Left ventricle myocardium inferior (tissue), 1 donor: ENCODE results near the gene PEF1. TPM values are rescaled to one million over a fixed set of nuclear protein-coding genes. Genes with fewer than 3 reads are reported as not detected.

Source experiments
- DNase-seq: peaks from one replicate; pipeline ENCODE4 v3.0.0-alpha.2; 2020
- H3K27ac ChIP-seq: fragments of 200-600 bp; replicated peaks from 2 replicates; pipeline ENCODE4 v1.8.0; 2021
- H3K27me3 ChIP-seq: fragments of 200-600 bp; 2 replicates; pipeline ENCODE4 v1.8.0; 2021; ENCODE audit warnings: low read depth
- H3K36me3 ChIP-seq: fragments of 200-600 bp; 2 replicates; pipeline ENCODE4 v1.8.0; 2021
- H3K4me1 ChIP-seq: fragments of 200-600 bp; 2 replicates; pipeline ENCODE4 v1.8.0; 2021
- H3K4me3 ChIP-seq: fragments of 200-600 bp; 2 replicates; pipeline ENCODE4 v1.8.0; 2021; ENCODE audit warnings: mild to moderate bottlenecking, moderate library complexity
- H3K9me3 ChIP-seq: fragments of 200-600 bp; replicated peaks from 2 replicates; pipeline ENCODE4 v1.8.0; 2021
- intact Hi-C: fragments of 100-400 bp; cut with micrococcal nuclease; formaldehyde crosslinking; loops from one replicate; pipeline ENCODE4 v1.11.0; 2022
- total RNA-seq: library from RNA; stranded (reverse); fragmentation: NEBNext Ultra II Directional; extraction: Animal tissue kit (Norgen Biotek cat#: 25700); gene quantifications from one replicate; pipeline ENCODE4 v1.2.1, GENCODE V29; 2021
- TF ChIP-seq, protein P1 (sequence below): fragments of 200-600 bp; IDR thresholded peaks from 2 replicates; pipeline ENCODE4 v1.8.0; 2021; ENCODE audit warnings: antibody characterized with exemption, mild to moderate bottlenecking, borderline replicate concordance
- donor health status: DM: no; HTN: yes; CAD: no; lungs with severe emphysema.

PEF1 gene
- total RNA-seq, 1 donor from 2014 or later = 36.4 TPM

- Histone ChIP-seq H3K36me3 (no peaks in the 10 kb centered on the region), H3K27me3 (no peaks in the 10 kb centered on the region), H3K27ac (peak overlapping the region; percentile 81), H3K9me3 (no peaks in the 10 kb centered on the region), H3K4me1 (peaks cover 46% of the 10 kb centered on the region), H3K4me3 (no peak overlapping the region)
- intact Hi-C loops = no loop called here
- no peak for DNase-seq
- TF ChIP-seq, protein P1, sequence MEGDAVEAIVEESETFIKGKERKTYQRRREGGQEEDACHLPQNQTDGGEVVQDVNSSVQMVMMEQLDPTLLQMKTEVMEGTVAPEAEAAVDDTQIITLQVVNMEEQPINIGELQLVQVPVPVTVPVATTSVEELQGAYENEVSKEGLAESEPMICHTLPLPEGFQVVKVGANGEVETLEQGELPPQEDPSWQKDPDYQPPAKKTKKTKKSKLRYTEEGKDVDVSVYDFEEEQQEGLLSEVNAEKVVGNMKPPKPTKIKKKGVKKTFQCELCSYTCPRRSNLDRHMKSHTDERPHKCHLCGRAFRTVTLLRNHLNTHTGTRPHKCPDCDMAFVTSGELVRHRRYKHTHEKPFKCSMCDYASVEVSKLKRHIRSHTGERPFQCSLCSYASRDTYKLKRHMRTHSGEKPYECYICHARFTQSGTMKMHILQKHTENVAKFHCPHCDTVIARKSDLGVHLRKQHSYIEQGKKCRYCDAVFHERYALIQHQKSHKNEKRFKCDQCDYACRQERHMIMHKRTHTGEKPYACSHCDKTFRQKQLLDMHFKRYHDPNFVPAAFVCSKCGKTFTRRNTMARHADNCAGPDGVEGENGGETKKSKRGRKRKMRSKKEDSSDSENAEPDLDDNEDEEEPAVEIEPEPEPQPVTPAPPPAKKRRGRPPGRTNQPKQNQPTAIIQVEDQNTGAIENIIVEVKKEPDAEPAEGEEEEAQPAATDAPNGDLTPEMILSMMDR = no peak
Measured at GRCh38 chr1:31651089-31651420, 6.4 kb upstream of the PEF1 start.

GRCh38 chr1:31650161-31651088 is 5.7 kb upstream of the PEF1 start:
- DNase-seq = no peak
- H3K4me1 ChIP-seq = peaks cover 52% of the 10 kb centered on the region
- H3K27me3 ChIP-seq = no peaks in the 10 kb centered on the region
- H3K36me3 ChIP-seq = no peaks in the 10 kb centered on the region
- TF ChIP-seq, protein P1 = no peak
- no peak overlapping the region for H3K4me3 ChIP-seq
- no peaks in the 10 kb centered on the region for H3K9me3 ChIP-seq
- intact Hi-C loops = no loop called here
- peak overlapping the region; percentile 81 for H3K27ac ChIP-seq

DNA sequence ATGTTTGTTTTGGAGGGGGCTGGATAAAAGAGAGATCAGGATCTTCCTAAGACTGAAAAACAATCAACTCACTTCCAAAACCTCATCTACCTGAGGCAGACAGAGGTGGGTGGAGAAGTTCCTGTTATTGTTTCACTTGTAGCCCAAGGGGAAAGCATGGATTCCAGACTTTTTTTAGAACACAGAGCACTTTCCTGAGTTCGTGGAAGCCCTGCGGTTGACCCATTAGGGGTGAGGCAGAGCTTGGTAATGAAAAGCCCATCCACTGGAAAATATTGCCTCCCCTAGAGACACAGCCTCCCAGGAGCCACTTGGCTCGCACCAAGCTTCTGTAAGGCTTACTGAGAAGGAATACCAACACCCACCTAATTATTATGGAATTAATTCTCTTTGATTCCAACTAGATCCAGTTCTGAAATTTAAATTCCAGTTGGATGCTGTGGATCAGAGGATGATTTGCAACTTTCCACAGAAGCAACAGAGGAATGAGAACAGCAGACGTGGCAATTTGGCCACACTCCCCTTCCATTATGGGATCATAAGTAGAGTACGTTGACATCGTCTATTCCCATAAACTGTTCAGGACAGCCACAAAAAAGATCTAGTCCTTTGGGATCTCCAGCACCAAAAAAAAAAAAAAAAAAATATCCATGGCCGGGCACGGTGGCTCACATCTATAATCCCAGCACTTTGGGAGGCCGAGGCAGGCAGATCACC is 4.1 kb upstream of the PEF1 start:
- intact Hi-C loops = no loop called here
- H3K9me3 ChIP-seq = no peaks in the 10 kb centered on the region
- TF ChIP-seq, protein P1 = no peak
- peaks cover 63% of the 10 kb centered on the region for H3K4me1 ChIP-seq
- peak overlapping the region; percentile 81 for H3K27ac ChIP-seq
- no peak overlapping the region for H3K4me3 ChIP-seq
- no peak for DNase-seq
- H3K27me3 ChIP-seq = no peaks in the 10 kb centered on the region
- H3K36me3 ChIP-seq = no peaks in the 10 kb centered on the region

DNA sequence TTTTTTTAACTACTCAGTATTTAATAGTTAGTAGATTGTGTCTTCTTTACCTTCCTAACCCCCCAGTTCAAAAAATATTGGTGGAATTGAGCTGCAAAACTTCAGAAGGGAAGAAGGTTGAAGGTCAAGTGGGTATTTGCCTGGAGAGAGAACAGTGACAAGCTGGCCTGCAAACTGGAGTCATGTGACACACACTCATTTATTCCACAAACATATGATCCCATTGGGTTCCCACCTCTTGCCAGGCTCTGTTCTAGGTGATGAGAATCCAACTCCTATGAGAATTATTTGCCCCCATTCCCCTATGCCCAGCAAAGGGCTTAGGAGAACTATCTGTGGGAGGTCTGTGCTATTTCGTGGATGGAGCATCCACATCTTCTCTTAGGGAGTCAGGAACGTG is 3.5 kb upstream of the PEF1 start:
- no peak for DNase-seq
- Histone ChIP-seq H3K36me3 (no peaks in the 10 kb centered on the region), H3K4me1 (peaks cover 69% of the 10 kb centered on the region), H3K4me3 (no peak overlapping the region), H3K27ac (peak overlapping the region; percentile 81), H3K9me3 (no peaks in the 10 kb centered on the region), H3K27me3 (no peaks in the 10 kb centered on the region)
- intact Hi-C loops = no loop called here
- TF ChIP-seq, protein P1 = no peak

- Histone ChIP-seq H3K36me3 (no peaks in the 10 kb centered on the region), H3K27me3 (no peaks in the 10 kb centered on the region), H3K27ac (peak overlapping the region; percentile 81), H3K4me3 (no peak overlapping the region), H3K9me3 (no peaks in the 10 kb centered on the region), H3K4me1 (peaks cover 80% of the 10 kb centered on the region)
- TF ChIP-seq, protein P1 = no peak
- intact Hi-C loops = no loop called here
- no peak for DNase-seq
Measured at GRCh38 chr1:31647106-31647505, 2.4 kb upstream of the PEF1 start.
